SH-SY5Y (cell line): ENCODE results near the gene DAP.

ENCODE experiments used
- GATA2 ChIP-seq: IDR thresholded peaks from 2 replicates; pipeline ENCODE4 v1.6.1; 2011; ENCODE audit warnings: mild to moderate bottlenecking, low read depth, low read length
- GATA3 ChIP-seq: IDR thresholded peaks from 2 replicates; pipeline ENCODE4 v1.6.1; 2011; ENCODE audit warnings: low read depth, mild to moderate bottlenecking, low read length, moderate library complexity

- no peak for TF ChIP-seq GATA2
- TF ChIP-seq GATA3: no peak
These were observed 41.1 kb upstream of the DAP start for GRCh38 chr5:10801931-10802666.
